NCI-H146 treated with DMSO at 0.1 percent for 48 hours (cell line): ENCODE measurements around the gene ZCCHC7.
"Not testable (repeated sequence)": the region's sequence is repeated elsewhere in the genome, so short reads cannot be mapped to it uniquely, and the experiment has no call there.

ENCODE experiments used
- DNase-seq: peaks from one replicate; lab custom pipeline; 2025; ENCODE audit not compliant: unreplicated experiment; lab: John Stamatoyannopoulos, UW

Gene ZCCHC7

DNA sequence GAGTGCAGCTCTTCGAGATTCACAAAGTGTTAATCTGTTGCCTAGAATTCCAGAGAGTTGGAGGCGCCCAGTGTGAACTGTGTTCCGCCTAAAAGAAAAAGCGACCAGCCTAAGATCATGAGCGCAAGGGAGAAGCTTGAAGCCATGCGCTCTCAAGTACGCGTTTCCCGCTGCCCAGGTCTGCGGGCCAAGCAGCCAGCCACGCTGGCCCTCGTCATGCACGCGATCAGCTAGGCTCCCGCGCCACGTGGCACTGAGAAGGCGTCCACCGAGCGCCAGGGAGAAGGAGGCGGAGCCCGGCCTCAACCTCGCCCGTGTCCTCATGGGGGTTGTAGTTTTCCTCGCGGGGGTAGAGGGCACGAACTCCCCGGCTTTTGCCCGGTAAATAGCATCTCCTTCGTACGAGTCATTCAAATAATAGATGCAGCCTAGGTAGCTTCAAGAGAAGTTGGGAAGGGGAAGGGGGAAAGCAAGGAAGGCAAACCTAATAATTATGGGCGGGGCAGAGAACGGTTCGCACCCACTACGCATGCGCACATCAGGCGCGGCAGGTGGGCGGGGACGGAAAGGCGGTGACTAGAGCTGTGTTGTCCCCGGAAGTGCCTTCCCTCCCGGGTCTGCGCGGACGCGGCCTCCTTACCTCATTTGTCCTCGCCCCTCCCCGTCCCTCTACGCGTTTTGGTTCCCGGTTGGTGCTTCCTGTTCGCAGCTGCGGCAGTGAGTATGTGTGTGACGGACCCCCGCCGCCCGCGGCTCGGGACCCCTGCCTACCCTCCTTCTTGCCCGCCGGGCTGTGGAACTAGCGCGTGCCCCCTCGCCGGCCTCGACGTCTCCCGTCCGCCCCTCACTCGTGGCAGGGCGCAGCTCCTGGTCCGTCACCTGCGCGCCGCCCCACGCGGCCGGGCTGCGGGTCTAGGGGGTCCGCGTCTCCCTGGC lies at the start of gene ZCCHC7:
Gene ZCCHC7 (plus strand): TSS at position 668 of the 936 bp plus-strand sequence.
- DNase-seq, result peak; percentile 95

DNA sequence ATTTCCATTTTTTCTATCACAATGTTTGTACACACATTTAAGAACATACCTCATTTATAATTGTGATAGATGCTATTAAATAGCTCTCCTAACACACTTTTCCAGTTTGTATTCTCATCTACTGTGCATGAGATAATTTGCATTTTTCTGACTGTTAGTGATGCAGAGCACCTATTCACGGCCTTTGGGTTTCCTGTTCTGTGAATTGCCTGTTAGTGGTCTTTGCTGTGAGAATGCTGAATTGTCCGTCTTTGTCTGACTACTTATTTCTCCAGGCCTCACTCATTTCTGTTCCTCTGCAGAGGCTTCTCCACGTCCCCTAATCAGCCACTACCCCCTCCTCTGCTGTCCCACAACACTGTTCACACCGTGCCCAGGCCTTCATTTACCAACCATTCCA lies 45.6 kb upstream of the ZCCHC7 start:
- DNase-seq, result not testable (repeated sequence)

DNA sequence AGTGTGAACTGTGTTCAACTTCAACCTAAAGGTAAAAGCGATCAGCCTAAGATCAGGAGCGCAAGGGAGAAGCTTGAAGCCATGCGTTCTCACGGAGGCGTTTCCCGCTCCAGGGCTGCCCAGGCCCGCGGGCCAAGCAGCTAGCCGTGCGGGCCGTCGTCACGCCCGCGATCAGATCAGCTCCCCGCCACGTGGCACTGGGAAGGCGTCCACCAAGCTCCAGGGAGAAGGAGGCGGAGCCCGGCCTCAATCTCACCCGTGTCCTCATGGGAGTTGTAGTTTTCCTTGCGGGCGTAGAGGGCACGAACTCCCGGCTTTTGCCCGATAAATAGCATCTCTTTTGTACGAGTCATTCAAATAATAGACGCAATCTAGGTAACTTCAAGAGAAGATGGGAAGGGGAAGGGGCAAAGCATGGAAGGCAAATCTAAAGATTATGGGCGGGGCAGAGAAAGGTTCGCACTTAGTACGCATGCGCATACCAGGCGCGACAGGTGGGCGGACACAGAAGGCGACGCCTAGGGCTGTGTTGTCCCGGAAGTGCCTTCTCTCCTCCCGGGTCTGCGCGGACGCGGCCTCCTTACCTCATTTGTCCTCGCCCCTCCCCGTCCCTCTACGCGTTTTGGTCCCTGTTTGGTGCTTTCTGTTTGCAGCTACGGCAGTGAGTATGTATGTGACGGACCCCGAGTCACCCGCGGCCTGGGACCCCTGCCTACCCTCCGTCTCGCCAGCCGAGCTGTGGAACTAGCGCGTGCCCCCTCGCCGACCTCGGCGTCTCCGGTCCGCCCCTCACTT lies 40.8 kb upstream of the ZCCHC7 start:
- peak; percentile 98 for DNase-seq

DNA sequence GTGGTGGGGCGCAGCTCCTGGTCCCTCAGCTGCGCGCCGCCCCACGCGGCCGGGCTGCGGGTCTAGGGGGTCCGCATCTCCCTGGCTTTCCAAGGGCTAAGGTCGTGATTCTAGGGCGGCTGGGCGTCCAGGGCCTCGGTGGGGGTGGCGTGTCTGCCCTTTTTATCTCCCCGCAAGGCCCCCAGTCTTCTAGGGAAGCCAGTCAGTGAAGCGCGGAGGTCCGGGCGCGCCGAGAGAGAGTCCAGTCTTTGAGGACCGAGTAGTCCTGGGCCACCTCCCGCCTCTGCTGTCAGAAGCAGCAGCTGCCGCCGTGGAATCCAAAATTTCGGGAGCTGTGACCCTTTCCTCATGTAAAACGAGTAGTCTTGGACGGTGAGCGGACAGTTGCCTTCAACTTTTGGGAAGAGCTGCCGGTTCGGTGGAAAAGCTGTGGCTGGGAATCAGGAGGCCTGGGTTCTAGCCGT lies 40.2 kb upstream of the ZCCHC7 start:
- not testable (repeated sequence) for DNase-seq

DNA sequence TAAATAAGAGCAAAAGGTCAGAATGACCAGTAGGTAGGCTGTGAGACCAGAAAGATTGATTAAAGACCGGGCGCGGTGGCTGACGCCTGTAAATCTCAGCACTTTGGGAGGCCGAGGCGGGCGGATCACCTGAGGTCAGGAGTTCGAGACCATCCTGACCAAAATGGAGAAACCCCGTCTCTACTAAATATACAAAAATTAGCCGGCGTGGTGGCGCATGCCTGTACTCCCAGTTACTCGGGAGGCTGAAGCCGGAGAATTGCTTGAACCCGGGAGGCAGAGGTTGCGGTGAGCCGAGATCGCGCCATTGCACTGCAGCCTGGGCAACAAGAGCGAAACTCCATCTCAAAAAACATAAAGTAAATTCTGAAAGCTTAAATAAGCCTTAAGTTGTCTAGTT lies 38.9 kb upstream of the ZCCHC7 start:
- not testable (repeated sequence) for DNase-seq

DNA sequence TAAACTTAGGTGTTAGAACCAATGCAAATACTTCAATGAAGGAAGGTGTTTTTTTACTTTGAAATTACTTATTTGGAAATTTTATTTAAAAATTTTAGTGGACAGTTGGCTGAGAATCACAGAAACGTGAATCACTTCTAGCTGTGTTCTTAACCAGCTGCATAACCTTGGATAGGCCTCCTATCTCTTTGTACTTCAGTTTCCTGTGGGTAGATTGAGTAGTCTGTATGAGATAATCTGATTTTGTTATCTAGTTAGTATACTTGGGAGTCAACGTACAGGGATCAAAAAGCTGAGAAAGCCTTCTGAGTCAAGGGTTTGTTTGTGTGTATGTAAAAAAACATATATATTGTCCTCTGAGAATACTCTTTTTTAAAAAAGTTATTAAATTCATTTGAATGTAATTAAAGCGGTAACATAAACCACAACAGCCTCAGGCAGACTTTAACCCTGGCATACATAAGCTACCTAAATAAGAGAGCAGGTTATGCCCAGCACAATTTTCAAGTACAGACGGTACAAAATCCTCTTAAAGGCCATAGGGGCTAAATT lies 38.1 kb upstream of the ZCCHC7 start:
- no peak for DNase-seq

DNA sequence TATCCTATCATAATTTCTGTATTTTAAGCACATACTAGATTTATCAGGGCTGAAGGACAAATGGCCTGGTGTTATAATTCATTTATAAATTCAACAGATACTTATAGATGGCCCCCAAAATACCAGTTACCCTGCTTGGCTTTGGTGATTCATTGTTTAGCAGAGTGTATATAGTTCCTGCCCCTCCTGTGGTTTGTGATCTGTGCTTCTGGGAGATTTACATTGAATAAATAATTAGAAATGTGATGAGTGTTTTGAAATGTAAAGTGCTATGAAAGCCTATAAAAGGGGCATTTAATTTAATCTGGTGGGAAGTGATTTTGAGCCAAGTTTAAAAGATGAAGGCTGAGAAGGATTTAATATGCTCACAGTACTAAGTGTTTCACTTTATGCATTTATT lies 36.7 kb upstream of the ZCCHC7 start:
- DNase-seq, result no peak

DNA sequence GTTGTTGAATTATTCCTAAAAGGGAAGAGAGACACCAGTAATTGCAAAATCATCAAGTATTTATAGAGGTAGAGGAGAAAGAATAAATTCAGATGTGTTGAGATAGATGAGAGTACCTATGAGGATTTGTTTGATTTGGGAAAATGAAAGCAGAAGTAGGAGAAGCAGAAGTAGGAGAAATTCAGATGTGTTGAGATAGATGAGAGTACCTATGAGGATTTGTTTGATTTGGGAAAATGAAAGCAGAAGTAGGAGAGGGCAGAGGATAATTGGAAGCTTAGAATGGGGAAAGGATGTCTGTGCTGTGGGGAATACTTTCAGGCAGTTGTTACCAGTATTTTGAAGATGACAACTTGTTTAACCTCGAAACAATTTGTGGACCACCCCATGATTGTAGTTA lies 35.1 kb upstream of the ZCCHC7 start:
- DNase-seq, result no peak

DNA sequence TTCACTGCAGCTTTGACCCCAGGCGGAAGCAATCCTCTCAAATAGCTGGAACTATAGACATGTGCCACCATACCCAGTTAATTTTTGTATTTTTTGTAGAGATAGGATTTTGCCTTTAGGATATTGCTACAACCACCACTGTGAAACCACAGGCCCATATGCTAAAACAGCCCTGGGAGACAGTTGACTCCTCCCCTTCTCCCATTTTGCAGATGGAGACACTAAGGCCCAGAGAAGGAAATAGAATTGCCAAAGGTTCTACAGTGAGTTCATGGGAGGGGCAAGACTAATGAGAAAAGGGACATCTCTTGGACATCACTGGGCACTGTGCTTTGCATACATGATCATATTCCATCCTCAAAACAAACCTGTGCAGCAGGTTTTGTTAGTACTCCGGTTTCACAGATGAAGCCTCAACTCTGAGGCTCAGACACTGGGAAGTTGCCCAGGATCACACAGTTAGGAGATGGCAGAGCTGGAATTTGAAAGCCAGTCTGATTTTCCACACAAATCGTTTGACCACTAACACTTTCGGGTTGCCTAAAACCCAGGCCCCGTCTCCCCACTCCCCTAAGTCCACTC lies 27.6 kb upstream of the ZCCHC7 start:
- DNase-seq, result not testable (repeated sequence)

DNA sequence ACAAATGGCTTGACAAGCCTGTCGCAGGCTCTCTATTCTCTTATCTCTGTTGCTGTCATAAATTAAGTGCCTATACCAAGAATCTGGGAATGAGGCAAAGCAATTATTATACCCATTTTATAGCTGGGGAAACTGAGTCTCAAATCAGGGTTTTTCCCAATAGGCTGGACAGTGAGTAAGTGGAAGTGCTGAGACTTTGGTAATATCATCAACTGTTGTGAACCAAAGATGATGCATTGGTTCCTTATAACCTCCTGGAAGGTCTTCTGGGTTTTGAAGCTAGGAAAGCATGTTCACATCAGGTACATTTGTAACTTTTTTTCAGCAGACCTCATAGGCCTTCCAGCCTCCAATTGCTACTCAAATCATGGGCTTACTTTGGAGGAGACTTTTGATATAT lies 25.6 kb upstream of the ZCCHC7 start:
- DNase-seq, result no peak

DNA sequence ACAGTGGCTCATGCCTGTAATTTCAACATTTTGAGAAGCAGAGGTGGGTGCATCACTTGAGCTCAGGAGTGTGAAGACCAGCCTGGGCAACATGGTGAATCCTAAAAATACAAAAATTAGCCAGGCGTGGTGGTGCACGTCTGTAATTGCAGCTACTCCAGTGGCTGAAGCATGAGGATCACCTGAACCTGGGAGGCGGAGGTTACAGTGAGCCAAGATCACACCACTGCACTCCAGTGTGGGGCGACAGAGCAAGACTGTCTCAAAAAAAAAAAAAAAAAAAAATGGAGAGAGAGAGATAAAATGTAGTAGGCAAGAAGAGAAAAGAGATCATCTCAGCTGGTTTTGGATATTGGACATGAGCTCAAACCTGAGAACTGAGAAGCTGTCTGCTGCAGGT lies 23.7 kb upstream of the ZCCHC7 start:
- DNase-seq, result no peak

DNA sequence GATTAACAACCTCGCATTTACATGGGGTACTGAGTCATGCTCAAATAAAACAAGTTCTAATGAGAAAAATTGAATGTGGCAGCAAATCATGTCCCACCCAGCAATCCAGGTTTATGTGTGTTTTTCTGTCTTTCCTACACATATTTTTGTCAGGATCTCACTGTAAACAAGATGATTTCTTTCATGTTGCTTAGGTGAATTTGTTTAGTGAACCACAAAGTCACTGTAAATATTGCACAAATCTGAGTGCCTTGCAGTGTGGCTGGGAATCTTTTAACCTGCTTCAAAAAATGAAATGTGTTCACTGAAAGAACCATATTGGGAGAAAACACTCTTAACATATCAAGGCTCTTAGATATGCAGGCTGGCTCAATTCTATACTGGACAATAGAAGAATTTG lies 23.1 kb upstream of the ZCCHC7 start:
- DNase-seq, result no peak

DNA sequence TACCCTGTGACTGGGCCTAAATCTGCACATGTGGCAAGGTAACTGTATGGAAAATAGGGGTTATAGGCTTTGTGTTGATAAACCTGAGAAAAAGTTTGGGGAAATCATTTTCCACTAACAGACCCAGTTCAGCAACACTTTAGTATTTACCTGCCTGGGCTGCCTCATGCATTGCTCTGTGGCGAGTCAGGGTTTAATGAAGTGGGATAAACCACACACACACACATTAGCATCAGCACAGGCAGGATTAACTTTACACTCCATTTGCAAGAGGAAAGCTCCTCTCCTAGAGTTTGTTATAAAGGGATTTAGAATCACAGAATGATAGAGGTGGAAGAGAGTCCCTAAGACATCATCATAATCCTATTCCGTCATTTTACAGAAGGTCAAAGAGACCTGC lies 20.0 kb upstream of the ZCCHC7 start:
- no peak for DNase-seq

DNA sequence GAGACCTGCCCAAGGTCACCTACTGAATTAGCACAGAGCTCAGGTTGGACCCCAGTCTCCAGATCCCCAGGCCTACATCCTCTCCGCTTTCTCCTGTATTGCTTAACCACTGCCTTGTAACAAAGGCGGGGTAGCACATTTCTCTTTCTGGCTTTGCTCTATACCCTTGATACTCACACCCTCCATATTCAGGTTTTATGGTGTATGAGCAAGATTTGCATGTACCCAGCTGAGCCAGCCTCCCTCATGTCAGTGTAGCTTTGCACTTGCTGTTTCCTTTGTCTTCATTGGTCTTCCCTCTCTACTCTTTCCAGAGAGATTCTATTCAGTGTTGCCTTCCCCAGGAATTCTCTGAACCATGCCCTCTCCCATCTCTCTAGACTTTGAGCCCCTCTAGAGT lies 19.6 kb upstream of the ZCCHC7 start:
- DNase-seq, result no peak

DNA sequence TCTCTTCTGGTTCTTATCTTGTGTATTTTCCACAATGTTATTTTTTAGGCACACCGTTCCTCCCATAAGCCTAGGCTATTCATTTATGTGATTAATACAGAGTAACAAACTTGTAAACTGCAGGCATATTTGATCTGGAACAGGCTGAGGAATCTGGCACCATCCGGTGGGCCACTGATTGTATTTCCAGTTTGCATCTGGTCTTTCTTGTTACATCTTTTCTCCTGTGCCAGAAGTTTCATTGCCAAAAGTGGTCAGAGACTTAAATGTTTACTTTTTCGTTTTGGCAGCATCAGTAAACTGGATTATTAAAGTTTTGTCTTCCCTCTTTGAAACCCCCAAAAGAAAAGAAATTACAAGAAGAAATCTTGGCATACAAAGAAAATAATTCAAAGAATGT lies 17.9 kb upstream of the ZCCHC7 start:
- DNase-seq, result no peak

DNA sequence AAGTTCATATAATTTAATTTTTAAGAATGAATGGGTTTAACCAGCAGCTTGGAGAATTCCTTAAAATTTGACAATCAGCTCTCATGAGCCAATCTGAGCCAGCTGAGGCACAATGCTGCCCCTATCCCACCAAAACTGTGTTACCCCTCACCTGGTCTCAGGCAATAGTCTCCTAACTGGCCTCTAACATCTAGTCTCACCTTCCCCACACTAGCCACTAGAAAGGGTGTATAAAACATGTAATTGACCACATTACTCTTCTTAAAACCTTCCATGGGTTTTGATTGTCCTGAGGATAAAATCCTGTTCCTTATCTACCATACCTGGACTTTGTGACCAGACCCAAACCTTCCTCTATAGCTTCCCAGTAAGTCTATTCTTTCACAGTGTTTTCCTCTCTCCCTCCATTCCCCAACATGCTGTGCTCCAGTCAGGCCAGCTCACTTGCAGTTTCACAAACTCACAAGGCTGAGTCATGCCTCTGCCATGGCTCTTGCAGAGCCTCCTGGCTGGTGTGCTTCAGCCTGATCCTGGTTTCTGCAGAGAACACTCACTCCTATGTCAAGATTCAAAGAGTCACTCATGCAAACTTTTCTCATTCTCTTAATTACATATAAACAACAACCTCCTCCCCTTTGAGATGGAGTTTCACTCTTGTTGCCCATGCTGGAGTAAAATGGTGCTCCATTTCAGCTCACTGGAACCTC lies 16.0 kb upstream of the ZCCHC7 start:
- no peak for DNase-seq

DNA sequence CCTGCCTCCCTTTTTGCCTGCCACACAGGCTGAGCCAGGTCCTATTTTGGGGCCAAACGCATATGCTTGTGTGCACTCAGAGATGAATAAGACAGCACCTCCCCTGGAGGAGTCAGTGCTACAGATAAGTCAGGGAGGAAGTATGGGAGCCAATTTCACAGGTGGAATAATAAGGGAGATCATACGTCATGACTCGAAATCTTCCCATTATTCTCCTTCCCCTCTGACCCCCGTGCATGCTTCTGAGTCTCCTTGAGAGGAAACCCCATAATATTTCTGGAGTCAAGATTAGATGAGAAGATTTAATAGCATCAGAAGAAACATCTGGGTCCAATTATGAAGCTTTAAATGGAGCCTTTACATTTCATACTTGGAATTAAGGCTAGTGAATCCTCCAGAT lies 15.1 kb upstream of the ZCCHC7 start:
- no peak for DNase-seq

DNA sequence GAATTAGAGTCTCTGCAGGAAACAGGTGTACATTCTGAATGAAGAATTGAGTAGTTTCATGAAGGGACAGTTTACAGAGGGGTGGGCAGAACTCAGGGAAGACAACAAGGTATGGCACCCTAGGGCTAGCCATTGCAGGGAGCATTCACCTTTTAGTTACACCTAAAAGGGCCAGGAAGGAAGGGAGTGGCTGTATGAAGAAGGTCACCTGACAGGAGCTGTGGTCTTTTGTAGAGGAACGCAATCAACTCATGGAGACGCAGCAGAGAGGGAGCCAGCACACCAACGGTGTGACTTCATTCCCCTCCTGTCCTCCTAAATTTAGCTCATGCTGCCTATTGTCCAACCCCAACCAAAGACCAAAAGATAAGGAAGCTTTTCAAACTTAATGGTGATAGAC lies 12.7 kb upstream of the ZCCHC7 start:
- no peak for DNase-seq

DNA sequence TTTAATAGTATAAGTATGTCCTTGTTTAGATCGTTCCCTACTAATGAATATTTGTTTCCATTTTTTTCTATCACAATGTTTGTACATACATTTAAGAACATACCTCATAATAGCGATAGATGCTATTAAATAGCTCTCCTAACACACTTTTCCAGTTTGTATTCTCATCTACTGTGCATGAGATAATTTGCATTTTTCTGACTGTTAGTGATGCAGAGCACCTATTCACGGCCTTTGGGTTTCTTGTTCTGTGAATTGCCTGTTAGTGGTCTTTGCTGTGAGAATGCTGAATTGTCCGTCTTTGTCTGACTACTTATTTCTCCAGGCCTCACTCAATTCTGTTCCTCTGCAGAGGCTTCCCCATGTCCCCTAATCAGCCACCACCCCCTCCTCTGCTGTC lies 5.9 kb upstream of the ZCCHC7 start:
- DNase-seq, result not testable (repeated sequence)

DNA sequence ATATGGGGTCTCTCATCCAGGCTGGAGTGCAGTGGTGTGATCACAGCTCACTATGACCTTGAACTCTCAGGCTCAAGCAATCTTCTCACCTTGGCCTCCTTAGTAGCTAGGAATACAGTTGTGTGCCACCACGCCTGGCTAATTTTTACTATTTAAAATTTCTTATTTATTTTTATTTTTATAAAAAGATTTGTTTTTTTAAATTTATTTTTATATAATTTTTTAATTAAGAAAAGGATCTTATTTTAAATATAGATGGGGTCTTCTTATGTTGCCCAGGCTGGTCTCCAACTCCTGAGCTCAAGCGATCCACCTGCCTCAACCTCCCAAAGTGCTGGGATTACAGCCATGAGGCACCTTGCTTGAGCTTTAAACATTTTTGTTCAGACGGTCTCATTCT lies 2.4 kb upstream of the ZCCHC7 start:
- DNase-seq, result no peak

DNA sequence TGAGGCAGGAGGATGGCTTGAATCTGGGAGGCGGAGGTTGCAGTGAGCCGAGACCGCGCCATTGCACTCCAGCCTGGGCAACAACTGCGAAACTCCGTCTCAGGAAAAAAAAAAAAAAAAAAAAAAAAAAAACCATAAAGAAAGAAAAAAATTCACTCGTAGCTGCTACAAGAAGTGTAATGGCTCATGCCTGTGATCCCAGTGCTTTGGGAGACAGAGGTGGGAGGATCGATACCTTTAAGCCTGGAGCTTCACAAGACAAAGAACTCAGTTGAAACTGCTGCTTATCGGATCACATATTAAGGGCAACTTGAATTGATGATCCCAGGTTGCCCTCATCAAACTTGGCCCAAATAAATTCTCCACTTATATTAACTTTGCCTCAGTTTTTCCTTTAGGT lies 1.0 kb upstream of the ZCCHC7 start:
- no peak for DNase-seq
